K562 (cell line): ENCODE data around the gene RNPEPL1.

Experiments used
- CHD1 ChIP-seq: fragments of 200-600 bp; sonication (generic); IDR thresholded peaks from one replicate; pipeline ENCODE4 v1.6.1; 2012; ENCODE audit warnings: mild to moderate bottlenecking, moderate library complexity, low read length, inconsistent platforms
- CREB1 ChIP-seq, 2 experiments: sonication (generic) in 1 of 2; formaldehyde crosslinking in 1 of 2; IDR thresholded peaks; 2 replicates each; pipeline versions ENCODE4 v1.6.1 to v1.8.0; 2012 to 2022; ENCODE audit warnings: inconsistent platforms in 1 of 2, mild to moderate bottlenecking in 1 of 2, missing genetic modification reagents in 1 of 2, moderate library complexity in 1 of 2
- EZH2 ChIP-seq: IDR thresholded peaks from 2 replicates; pipeline ENCODE4 v1.6.1; 2012; ENCODE audit warnings: low read depth, mild to moderate bottlenecking, inconsistent platforms, low read length, borderline replicate concordance
- NCOA6 ChIP-seq: fragments of 450-650 bp; IDR thresholded peaks from 2 replicates; pipeline ENCODE4 v1.6.1; 2017; ENCODE audit warnings: mild to moderate bottlenecking
- POLR2A ChIP-seq: fragments of 450-650 bp; conservative IDR thresholded peaks from 2 replicates; pipeline ENCODE4 v1.6.1; 2016
- WHSC1 ChIP-seq: IDR thresholded peaks from one replicate; pipeline ENCODE4 v1.6.1; 2012; ENCODE audit warnings: low read length, control low read depth, inconsistent platforms
- TF ChIP-seq, protein P1 (sequence below), 3 experiments: IDR thresholded peaks in 2 of 3; conservative IDR thresholded peaks in 1 of 3; 2 replicates each; pipeline ENCODE4 v1.5.1; 2011 to 2012; ENCODE audit warnings: low read length in 3 of 3, mild to moderate bottlenecking in 3 of 3, control low read depth in 2 of 3, improper control_type of control experiment in 1 of 3, inconsistent platforms in 1 of 3, low read depth in 1 of 3, mixed read lengths in 1 of 3, moderate library complexity in 1 of 3; ENCODE audit not compliant: insufficient read depth in 2 of 3
- TF ChIP-seq, protein P2 (sequence below): sonication (generic); formaldehyde crosslinking; IDR thresholded peaks from 2 replicates; pipeline ENCODE4 v1.8.0; 2023; ENCODE audit warnings: missing genetic modification reagents, mild to moderate bottlenecking, borderline replicate concordance
- TF ChIP-seq, protein P3 (sequence below): fragments of 200-800 bp; sonication (Bioruptor generic); IDR thresholded peaks from 2 replicates; pipeline ENCODE4 v1.6.1; 2016; ENCODE audit warnings: missing genetic modification characterization, missing compliant biosample characterization

DNA sequence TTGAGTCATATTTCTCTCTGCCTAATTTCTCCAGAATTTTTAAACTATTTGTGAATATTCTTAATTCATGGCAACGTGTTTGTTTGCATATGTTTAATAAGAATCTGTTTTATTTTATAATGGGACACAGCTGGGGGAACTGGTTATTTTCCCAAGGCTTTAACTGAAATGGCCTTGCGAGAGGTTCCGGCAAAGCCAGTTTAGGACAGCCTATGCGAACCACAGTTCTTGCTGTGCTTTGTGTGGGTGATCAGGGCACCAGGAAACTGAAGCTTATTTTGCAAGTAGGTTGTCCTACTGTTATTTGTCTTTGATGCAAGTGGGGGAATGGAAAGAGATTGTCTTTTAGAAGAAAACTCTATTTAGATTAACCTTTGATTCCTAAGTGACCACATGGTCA, 17.0 kb upstream of the RNPEPL1 start:
- TF ChIP-seq, protein P1, sequence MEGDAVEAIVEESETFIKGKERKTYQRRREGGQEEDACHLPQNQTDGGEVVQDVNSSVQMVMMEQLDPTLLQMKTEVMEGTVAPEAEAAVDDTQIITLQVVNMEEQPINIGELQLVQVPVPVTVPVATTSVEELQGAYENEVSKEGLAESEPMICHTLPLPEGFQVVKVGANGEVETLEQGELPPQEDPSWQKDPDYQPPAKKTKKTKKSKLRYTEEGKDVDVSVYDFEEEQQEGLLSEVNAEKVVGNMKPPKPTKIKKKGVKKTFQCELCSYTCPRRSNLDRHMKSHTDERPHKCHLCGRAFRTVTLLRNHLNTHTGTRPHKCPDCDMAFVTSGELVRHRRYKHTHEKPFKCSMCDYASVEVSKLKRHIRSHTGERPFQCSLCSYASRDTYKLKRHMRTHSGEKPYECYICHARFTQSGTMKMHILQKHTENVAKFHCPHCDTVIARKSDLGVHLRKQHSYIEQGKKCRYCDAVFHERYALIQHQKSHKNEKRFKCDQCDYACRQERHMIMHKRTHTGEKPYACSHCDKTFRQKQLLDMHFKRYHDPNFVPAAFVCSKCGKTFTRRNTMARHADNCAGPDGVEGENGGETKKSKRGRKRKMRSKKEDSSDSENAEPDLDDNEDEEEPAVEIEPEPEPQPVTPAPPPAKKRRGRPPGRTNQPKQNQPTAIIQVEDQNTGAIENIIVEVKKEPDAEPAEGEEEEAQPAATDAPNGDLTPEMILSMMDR (IDR thresholded peaks at IDR 0.05 in 2 of 3, conservative IDR thresholded peaks at IDR 0.05 in 1 of 3; ENCODE audit: insufficient read depth in 2 of 3, low read depth in 1 of 3, low read length in 3 of 3), result no peak
- TF ChIP-seq NCOA6, result no peak
- TF ChIP-seq, protein P2, sequence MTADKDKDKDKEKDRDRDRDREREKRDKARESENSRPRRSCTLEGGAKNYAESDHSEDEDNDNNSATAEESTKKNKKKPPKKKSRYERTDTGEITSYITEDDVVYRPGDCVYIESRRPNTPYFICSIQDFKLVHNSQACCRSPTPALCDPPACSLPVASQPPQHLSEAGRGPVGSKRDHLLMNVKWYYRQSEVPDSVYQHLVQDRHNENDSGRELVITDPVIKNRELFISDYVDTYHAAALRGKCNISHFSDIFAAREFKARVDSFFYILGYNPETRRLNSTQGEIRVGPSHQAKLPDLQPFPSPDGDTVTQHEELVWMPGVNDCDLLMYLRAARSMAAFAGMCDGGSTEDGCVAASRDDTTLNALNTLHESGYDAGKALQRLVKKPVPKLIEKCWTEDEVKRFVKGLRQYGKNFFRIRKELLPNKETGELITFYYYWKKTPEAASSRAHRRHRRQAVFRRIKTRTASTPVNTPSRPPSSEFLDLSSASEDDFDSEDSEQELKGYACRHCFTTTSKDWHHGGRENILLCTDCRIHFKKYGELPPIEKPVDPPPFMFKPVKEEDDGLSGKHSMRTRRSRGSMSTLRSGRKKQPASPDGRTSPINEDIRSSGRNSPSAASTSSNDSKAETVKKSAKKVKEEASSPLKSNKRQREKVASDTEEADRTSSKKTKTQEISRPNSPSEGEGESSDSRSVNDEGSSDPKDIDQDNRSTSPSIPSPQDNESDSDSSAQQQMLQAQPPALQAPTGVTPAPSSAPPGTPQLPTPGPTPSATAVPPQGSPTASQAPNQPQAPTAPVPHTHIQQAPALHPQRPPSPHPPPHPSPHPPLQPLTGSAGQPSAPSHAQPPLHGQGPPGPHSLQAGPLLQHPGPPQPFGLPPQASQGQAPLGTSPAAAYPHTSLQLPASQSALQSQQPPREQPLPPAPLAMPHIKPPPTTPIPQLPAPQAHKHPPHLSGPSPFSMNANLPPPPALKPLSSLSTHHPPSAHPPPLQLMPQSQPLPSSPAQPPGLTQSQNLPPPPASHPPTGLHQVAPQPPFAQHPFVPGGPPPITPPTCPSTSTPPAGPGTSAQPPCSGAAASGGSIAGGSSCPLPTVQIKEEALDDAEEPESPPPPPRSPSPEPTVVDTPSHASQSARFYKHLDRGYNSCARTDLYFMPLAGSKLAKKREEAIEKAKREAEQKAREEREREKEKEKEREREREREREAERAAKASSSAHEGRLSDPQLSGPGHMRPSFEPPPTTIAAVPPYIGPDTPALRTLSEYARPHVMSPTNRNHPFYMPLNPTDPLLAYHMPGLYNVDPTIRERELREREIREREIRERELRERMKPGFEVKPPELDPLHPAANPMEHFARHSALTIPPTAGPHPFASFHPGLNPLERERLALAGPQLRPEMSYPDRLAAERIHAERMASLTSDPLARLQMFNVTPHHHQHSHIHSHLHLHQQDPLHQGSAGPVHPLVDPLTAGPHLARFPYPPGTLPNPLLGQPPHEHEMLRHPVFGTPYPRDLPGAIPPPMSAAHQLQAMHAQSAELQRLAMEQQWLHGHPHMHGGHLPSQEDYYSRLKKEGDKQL (CRISPR knock-in tag), result no peak
- TF ChIP-seq WHSC1, result no peak
- TF ChIP-seq EZH2, result no peak
- TF ChIP-seq CHD1, result no peak
- TF ChIP-seq CREB1 (IDR thresholded peaks at IDR 0.05), result no peak
- TF ChIP-seq CREB1 (CRISPR knock-in tag; IDR thresholded peaks at IDR 0.05), result no peak
- TF ChIP-seq, protein P3, sequence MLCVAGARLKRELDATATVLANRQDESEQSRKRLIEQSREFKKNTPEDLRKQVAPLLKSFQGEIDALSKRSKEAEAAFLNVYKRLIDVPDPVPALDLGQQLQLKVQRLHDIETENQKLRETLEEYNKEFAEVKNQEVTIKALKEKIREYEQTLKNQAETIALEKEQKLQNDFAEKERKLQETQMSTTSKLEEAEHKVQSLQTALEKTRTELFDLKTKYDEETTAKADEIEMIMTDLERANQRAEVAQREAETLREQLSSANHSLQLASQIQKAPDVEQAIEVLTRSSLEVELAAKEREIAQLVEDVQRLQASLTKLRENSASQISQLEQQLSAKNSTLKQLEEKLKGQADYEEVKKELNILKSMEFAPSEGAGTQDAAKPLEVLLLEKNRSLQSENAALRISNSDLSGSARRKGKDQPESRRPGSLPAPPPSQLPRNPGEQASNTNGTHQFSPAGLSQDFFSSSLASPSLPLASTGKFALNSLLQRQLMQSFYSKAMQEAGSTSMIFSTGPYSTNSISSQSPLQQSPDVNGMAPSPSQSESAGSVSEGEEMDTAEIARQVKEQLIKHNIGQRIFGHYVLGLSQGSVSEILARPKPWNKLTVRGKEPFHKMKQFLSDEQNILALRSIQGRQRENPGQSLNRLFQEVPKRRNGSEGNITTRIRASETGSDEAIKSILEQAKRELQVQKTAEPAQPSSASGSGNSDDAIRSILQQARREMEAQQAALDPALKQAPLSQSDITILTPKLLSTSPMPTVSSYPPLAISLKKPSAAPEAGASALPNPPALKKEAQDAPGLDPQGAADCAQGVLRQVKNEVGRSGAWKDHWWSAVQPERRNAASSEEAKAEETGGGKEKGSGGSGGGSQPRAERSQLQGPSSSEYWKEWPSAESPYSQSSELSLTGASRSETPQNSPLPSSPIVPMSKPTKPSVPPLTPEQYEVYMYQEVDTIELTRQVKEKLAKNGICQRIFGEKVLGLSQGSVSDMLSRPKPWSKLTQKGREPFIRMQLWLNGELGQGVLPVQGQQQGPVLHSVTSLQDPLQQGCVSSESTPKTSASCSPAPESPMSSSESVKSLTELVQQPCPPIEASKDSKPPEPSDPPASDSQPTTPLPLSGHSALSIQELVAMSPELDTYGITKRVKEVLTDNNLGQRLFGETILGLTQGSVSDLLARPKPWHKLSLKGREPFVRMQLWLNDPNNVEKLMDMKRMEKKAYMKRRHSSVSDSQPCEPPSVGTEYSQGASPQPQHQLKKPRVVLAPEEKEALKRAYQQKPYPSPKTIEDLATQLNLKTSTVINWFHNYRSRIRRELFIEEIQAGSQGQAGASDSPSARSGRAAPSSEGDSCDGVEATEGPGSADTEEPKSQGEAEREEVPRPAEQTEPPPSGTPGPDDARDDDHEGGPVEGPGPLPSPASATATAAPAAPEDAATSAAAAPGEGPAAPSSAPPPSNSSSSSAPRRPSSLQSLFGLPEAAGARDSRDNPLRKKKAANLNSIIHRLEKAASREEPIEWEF (CRISPR knock-in tag), result no peak
- no peak for TF ChIP-seq POLR2A
